Esophagus muscularis mucosa (tissue), 4 donors: ENCODE results near the gene CDHR2. TPM values are rescaled to one million over a fixed set of nuclear protein-coding genes. Genes with fewer than 3 reads are reported as not detected.

ENCODE experiments used
- DNase-seq: peaks from one replicate; pipeline ENCODE4 v3.0.0-alpha.2; 2017; ENCODE audit errors: extremely low spot score
- H3K27ac ChIP-seq, 4 donors: fragments of 200-600 bp; sonication (generic); replicated peaks in 1 of 4; 1 replicate in 3 of 4; 2 replicates in 1 of 4; pipeline ENCODE4 v1.5.1; 2016 to 2019; ENCODE audit warnings: mild to moderate bottlenecking in 1 of 4
- H3K27me3 ChIP-seq, 4 donors: fragments of 200-600 bp; sonication (generic); one replicate each; pipeline versions ENCODE4 v1.5.1 to v1.6.0; 2016 to 2019
- H3K36me3 ChIP-seq, 4 donors: fragments of 200-600 bp; sonication (generic); one replicate each; pipeline ENCODE4 v1.5.1; 2016 to 2019
- H3K4me1 ChIP-seq, 4 donors: fragments of 200-600 bp; sonication (generic); one replicate each; pipeline ENCODE4 v1.5.1; 2016 to 2019
- H3K4me3 ChIP-seq, 4 donors: fragments of 200-600 bp; sonication (generic); 1 replicate in 2 of 4; 2 replicates in 2 of 4; pipeline ENCODE4 v1.5.1; 2016 to 2019; ENCODE audit warnings: mild to moderate bottlenecking in 4 of 4, moderate library complexity in 1 of 4
- H3K9me3 ChIP-seq, 4 donors: fragments of 200-600 bp; sonication (generic); 1 replicate in 3 of 4; 2 replicates in 1 of 4; pipeline ENCODE4 v1.5.1; 2016 to 2019
- EP300 ChIP-seq: sonication (generic); formaldehyde crosslinking; IDR thresholded peaks from one replicate; pipeline ENCODE4 v1.6.1; 2017; ENCODE audit warnings: antibody characterized with exemption
- POLR2A ChIP-seq: fragments of 450-650 bp; IDR thresholded peaks from one replicate; pipeline ENCODE4 v1.6.1; 2017; ENCODE audit warnings: antibody characterized with exemption, moderate library complexity, mild to moderate bottlenecking, low read depth
- POLR2AphosphoS5 ChIP-seq, 2 donors: sonication (generic); formaldehyde crosslinking; IDR thresholded peaks; one replicate each; pipeline ENCODE4 v1.6.1; 2017; ENCODE audit warnings: antibody characterized with exemption in 2 of 2
- WGBS: methylation state at CpG from one replicate; pipeline ENCODE4 v1.1.5; 2018; 5-methylcytosine and 5-hydroxymethylcytosine counted together
- intact Hi-C: fragments of 100-400 bp; cut with DNase I; formaldehyde crosslinking; loops from one replicate; pipeline ENCODE4 v1.15.1; 2023
- total RNA-seq, 4 donors: library from RNA; depleted of rRNA; stranded (reverse); fragments of >200 nt; gene quantifications; one replicate each; pipeline versions ENCODE4 v1.1.0 to v1.2.1, GENCODE V29; 2016
- TF ChIP-seq, protein P1 (sequence below), 3 experiments: fragments of 200-600 bp in 2 of 3; fragments of 450-650 bp in 1 of 3; sonication (generic) in 2 of 3; IDR thresholded peaks; one replicate each; pipeline ENCODE4 v1.5.1; 2017 to 2019; ENCODE audit warnings: antibody characterized with exemption in 3 of 3, mild to moderate bottlenecking in 2 of 3, moderate library complexity in 1 of 3

The CDHR2 gene
- total RNA-seq, 4 donors from 2014 or later, result 0.92 TPM; not detected in 3

DNA sequence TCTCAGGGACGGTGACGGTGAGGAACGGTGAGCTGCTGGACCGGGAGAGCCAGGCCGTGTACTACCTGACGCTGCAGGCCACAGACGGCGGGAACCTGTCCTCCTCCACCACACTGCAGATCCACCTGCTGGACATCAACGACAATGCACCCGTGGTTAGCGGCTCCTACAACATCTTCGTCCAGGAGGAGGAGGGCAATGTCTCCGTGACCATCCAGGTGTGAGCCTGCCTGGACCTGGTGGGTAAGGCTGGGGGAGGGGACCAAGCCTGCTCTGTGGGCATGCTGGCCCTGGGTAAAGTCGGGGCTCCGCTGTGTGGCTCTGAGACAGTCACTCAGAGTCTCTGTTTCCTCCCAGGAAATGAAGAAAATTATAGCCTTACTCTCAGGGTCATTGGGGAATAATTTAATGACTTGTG lies 29.3 kb downstream of the CDHR2 start:
- Histone ChIP-seq H3K27ac (no peak overlapping the region), H3K4me1 (peaks cover 0 to 6% (median 0%) of the 10 kb centered on the region in 4 donors), H3K4me3 (no peak overlapping the region), H3K9me3 (no peaks in the 10 kb centered on the region), H3K27me3 (peaks cover 0 to 29% (median 0%) of the 10 kb centered on the region in 4 donors), H3K36me3 (no peaks in the 10 kb centered on the region)
- intact Hi-C loops, result loop anchor here (5.0 kb wide), 1 partner anchor 846 kb away; no protein-coding TSS in a partner anchor
- 26% methylated on average over 15 of the region's 15 CpGs for WGBS
- DNase-seq, result no peak
- TF ChIP-seq, protein P1, sequence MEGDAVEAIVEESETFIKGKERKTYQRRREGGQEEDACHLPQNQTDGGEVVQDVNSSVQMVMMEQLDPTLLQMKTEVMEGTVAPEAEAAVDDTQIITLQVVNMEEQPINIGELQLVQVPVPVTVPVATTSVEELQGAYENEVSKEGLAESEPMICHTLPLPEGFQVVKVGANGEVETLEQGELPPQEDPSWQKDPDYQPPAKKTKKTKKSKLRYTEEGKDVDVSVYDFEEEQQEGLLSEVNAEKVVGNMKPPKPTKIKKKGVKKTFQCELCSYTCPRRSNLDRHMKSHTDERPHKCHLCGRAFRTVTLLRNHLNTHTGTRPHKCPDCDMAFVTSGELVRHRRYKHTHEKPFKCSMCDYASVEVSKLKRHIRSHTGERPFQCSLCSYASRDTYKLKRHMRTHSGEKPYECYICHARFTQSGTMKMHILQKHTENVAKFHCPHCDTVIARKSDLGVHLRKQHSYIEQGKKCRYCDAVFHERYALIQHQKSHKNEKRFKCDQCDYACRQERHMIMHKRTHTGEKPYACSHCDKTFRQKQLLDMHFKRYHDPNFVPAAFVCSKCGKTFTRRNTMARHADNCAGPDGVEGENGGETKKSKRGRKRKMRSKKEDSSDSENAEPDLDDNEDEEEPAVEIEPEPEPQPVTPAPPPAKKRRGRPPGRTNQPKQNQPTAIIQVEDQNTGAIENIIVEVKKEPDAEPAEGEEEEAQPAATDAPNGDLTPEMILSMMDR (IDR thresholded peaks at IDR 0.05), result peak; percentile 30 to 56 (median 31)
- no peak for TF ChIP-seq POLR2A

DNA sequence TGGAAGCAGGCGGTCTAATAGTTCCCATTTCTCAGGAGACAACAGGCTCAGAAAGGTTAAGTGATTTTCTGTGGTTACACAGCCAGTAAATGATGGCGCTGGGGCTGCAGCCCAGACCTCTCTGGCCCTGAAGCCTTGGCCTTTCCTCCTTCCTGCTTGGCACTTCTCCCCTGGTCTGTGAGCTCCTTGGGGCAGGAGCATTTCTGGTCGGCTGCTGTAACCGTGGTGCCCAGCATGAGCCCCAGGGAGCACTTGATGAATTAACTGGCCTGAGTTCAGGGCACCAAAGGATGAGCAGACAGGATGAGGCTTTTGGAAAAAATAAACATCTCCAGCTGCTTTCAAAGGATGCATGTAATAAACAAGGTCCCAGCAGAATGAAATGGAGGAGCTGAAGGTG lies 30.2 kb downstream of the CDHR2 start:
- no peak for TF ChIP-seq POLR2AphosphoS5 (IDR thresholded peaks at IDR 0.05)
- TF ChIP-seq, protein P1 (IDR thresholded peaks at IDR 0.05), result no peak
- no peak for TF ChIP-seq EP300
- TF ChIP-seq POLR2A, result no peak
- Histone ChIP-seq H3K4me1 (no peaks in the 10 kb centered on the region), H3K4me3 (no peak overlapping the region), H3K9me3 (peaks cover 0 to 3% (median 0%) of the 10 kb centered on the region in 4 donors), H3K27ac (no peak overlapping the region), H3K27me3 (peaks cover 0 to 20% (median 0%) of the 10 kb centered on the region in 4 donors), H3K36me3 (no peaks in the 10 kb centered on the region)
- no peak for DNase-seq
- 60% methylated on average over 2 of the region's 4 CpGs for WGBS
- intact Hi-C loops, result loop anchor here (5.0 kb wide), 1 partner anchor 847 kb away; no protein-coding TSS in a partner anchor

DNA sequence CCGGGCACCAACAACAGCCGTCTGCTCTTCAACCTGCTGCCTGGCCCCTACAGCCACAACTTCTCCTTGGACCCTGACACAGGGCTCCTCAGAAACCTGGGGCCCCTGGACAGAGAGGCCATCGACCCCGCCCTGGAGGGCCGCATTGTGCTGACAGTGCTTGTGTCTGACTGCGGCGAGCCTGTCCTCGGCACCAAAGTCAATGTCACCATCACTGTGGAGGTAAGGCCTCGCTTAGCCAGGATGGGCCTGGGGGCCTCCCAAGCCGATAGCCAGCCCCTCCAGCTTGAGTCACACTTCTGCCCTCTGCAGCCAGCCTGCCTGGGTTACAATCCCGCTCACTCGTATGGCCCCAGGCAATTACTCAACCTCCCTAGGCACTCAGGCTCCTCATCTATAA lies 32.2 kb downstream of the CDHR2 start:
- Histone ChIP-seq H3K27ac (no peak overlapping the region), H3K4me3 (no peak overlapping the region), H3K4me1 (no peaks in the 10 kb centered on the region), H3K27me3 (peaks cover 0 to 2% (median 0%) of the 10 kb centered on the region in 4 donors), H3K36me3 (no peaks in the 10 kb centered on the region), H3K9me3 (peaks cover 0 to 23% (median 16%) of the 10 kb centered on the region in 4 donors)
- DNase-seq, result no peak
- WGBS, result 70% methylated on average over 3 of the region's 12 CpGs
- TF ChIP-seq EP300 (no peak), POLR2AphosphoS5 (IDR thresholded peaks at IDR 0.05) (no peak), POLR2A (no peak)
- TF ChIP-seq, protein P1 (IDR thresholded peaks at IDR 0.05), result no peak
- intact Hi-C loops, result no loop called here

DNA sequence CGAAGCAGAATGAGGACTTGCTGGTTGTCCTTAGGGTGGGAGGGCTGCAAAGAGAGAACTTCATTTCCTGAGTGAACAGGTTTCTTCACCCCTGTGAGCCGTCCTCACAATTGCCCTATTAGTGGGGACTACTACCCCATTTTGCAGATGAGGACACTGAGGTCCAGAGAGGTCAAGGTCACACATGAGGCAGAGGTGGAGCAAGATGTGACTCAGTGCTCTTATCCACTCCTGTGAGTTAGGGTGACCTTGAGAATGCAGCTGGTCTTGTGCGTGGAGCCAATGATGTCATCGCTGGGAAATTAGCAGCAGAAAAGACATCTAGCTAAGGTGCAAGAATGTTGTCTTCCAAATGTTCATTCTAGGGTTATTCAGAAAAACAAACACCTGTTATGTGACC lies 33.9 kb downstream of the CDHR2 start:
- DNase-seq, result no peak
- intact Hi-C loops, result no loop called here
- 77% methylated on average over 3 of the region's 4 CpGs for whole genome bisulfite sequencing

More for the DNA sequence above, 33.9 kb downstream of the CDHR2 start:
- TF ChIP-seq EP300 (no peak), POLR2AphosphoS5 (IDR thresholded peaks at IDR 0.05) (no peak), POLR2A (no peak)
- TF ChIP-seq, protein P1 (IDR thresholded peaks at IDR 0.05), result no peak
- Histone ChIP-seq H3K36me3 (no peaks in the 10 kb centered on the region), H3K4me3 (no peak overlapping the region), H3K27ac (no peak overlapping the region), H3K4me1 (no peaks in the 10 kb centered on the region), H3K27me3 (no peaks in the 10 kb centered on the region), H3K9me3 (peaks cover 0 to 26% (median 16%) of the 10 kb centered on the region in 4 donors)
